HEK293 (cell line): ENCODE measurements around the gene PIEZO1.

Source experiments
- CTCF ChIA-PET: fragments of 350-600 bp; formaldehyde crosslinking; extraction: SDS; loops from one replicate; lab custom pipeline; 2021; ENCODE audit warnings: antibody characterized with exemption; lab: Yijun Ruan, JAX
- POLR2A ChIA-PET: fragments of 300-600 bp; formaldehyde crosslinking; extraction: SDS; loops from one replicate; lab custom pipeline; 2020; ENCODE audit warnings: antibody characterized with exemption, inconsistent platforms; lab: Yijun Ruan, JAX
- H3K27ac ChIP-seq: fragments of 200-500 bp; sonication (Bioruptor generic); 2 replicates; pipeline ENCODE4 v1.5.1; 2014; ENCODE audit warnings: low read depth, low read length, control low read depth, inconsistent platforms; ENCODE audit errors: extremely low read depth
- H3K36me3 ChIP-seq, 2 experiments: fragments of 200-500 bp in 1 of 2; sonication (Bioruptor generic) in 1 of 2; 1 replicate in 1 of 2; 2 replicates in 1 of 2; pipeline ENCODE4 v1.5.1; 2014 to 2017; ENCODE audit warnings: inconsistent platforms in 2 of 2, low read length in 2 of 2; ENCODE audit not compliant: control insufficient read depth in 2 of 2, insufficient read depth in 1 of 2
- H3K4me1 ChIP-seq: fragments of 200-500 bp; sonication (Bioruptor generic); 2 replicates; pipeline ENCODE4 v1.5.1; 2014; ENCODE audit warnings: mild to moderate bottlenecking, low read length, inconsistent platforms; ENCODE audit not compliant: control insufficient read depth, insufficient read depth
- H3K4me3 ChIP-seq: 2 replicates; pipeline ENCODE4 v1.5.1; 2011; ENCODE audit warnings: low read depth, mild to moderate bottlenecking, control low read depth, low read length, moderate library complexity
- H3K9me3 ChIP-seq: fragments of 200-500 bp; sonication (Bioruptor generic); 2 replicates; pipeline ENCODE4 v1.5.1; 2014; ENCODE audit warnings: low read depth, low read length, inconsistent platforms; ENCODE audit not compliant: control insufficient read depth, insufficient read depth
- KLF8 ChIP-seq: fragments of 450-650 bp; formaldehyde crosslinking; IDR thresholded peaks from 2 replicates; pipeline ENCODE4 v1.5.1; 2016; ENCODE audit warnings: missing biosample characterization, missing genetic modification characterization
- ZNF37A ChIP-seq: fragments of 450-650 bp; IDR thresholded peaks from 2 replicates; pipeline ENCODE4 v1.5.1; 2018; ENCODE audit warnings: missing biosample characterization, missing genetic modification characterization
- ZNF473 ChIP-seq: fragments of 450-650 bp; formaldehyde crosslinking; IDR thresholded peaks from 2 replicates; pipeline ENCODE4 v1.5.1; 2017; ENCODE audit warnings: missing biosample characterization, missing genetic modification characterization
- ZNF501 ChIP-seq: fragments of 450-650 bp; formaldehyde crosslinking; IDR thresholded peaks from 2 replicates; pipeline ENCODE4 v1.5.1; 2016; ENCODE audit warnings: missing biosample characterization, missing genetic modification characterization
- ZNF600 ChIP-seq: fragments of 450-650 bp; formaldehyde crosslinking; IDR thresholded peaks from 2 replicates; pipeline ENCODE4 v1.5.1; 2016; ENCODE audit warnings: missing biosample characterization, missing genetic modification characterization
- ZNF626 ChIP-seq: fragments of 450-650 bp; sonication (Bioruptor Pico); formaldehyde crosslinking; IDR thresholded peaks from 2 replicates; pipeline ENCODE4 v1.5.1; 2018; ENCODE audit warnings: missing biosample characterization, missing genetic modification characterization, inconsistent platforms
- ZNF677 ChIP-seq: fragments of 450-650 bp; IDR thresholded peaks from 2 replicates; pipeline ENCODE4 v1.5.0; 2018; ENCODE audit warnings: missing biosample characterization, mild to moderate bottlenecking, missing genetic modification characterization, moderate library complexity
- ZNF792 ChIP-seq: fragments of 450-650 bp; formaldehyde crosslinking; IDR thresholded peaks from 2 replicates; pipeline ENCODE4 v1.5.1; 2016; ENCODE audit warnings: missing biosample characterization, missing genetic modification characterization
- TF ChIP-seq, protein P1 (sequence below): fragments of 450-650 bp; formaldehyde crosslinking; optimal IDR thresholded peaks from 2 replicates; pipeline ENCODE3; 2016; ENCODE audit warnings: missing biosample characterization, mild to moderate bottlenecking, missing genetic modification characterization
- TF ChIP-seq, protein P2 (sequence below): fragments of 450-650 bp; formaldehyde crosslinking; IDR thresholded peaks from 2 replicates; pipeline ENCODE4 v1.5.1; 2016; ENCODE audit warnings: missing biosample characterization, missing genetic modification characterization
- TF ChIP-seq, protein P3 (sequence below): fragments of 450-650 bp; formaldehyde crosslinking; IDR thresholded peaks from 2 replicates; pipeline ENCODE4 v1.5.1; 2016; ENCODE audit warnings: missing biosample characterization, missing genetic modification characterization
- TF ChIP-seq, protein P4 (sequence below): fragments of 450-650 bp; formaldehyde crosslinking; IDR thresholded peaks from 2 replicates; pipeline ENCODE4 v1.5.1; 2016; ENCODE audit warnings: missing biosample characterization, missing genetic modification characterization
- TF ChIP-seq, protein P5 (sequence below): fragments of 450-650 bp; formaldehyde crosslinking; IDR thresholded peaks from 2 replicates; pipeline ENCODE4 v1.5.1; 2016; ENCODE audit warnings: missing biosample characterization, missing genetic modification characterization, low read depth
- TF ChIP-seq, protein P6 (sequence below): fragments of 450-650 bp; IDR thresholded peaks from 2 replicates; pipeline ENCODE4 v1.5.1; 2018; ENCODE audit warnings: missing biosample characterization, missing genetic modification characterization
- TF ChIP-seq, protein P7 (sequence below): fragments of 450-650 bp; formaldehyde crosslinking; IDR thresholded peaks from 2 replicates; pipeline ENCODE4 v1.5.1; 2016; ENCODE audit warnings: missing biosample characterization, missing genetic modification characterization, low read depth

PIEZO1 gene

DNA sequence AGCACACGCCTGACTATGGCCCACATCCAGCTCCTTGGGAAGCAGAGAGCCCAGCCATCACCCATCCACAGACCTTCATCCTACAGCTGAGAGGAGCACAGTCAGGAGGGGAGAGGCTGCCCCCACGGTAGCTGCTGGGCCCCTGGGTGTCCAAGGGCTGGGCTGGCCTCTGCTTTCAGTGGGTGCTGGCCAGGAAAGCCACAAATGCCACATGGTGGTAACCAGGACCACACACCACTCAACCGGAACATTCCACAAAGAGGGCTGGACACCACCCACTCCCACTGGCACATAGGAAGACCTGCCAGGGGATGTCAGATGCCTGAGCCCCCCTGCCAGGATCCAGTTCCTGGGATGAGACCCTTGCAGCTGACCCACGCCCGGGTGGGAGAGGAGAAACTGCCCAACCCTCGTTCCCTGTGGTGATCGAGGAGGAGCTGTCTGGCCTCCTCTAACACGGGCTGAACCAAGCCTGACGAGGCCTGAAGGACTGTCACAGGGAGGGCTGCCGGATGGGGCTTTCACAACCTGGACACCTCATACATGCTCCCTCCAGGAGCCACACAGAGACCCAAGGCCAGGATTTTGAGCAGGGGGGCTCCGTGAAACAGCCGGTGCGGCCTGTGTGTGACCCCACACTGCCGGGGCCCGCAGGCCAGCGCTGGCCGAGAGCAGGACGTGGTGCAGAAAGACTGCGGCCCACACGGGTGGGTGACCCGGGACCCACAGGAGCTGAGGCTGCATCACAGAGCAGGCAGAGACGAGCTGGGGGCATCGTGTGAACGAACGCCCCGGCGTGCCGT is 30.7 kb downstream of the PIEZO1 start:
- ChIA-PET CTCF (interaction anchor here (0.5 to 2.5 kb wide), 5 partner anchors 8 to 27 kb away, joined by 3 to 20 read pairs (median 4); no protein-coding TSS in a partner anchor), POLR2A (interaction anchor here (0.9 kb wide), 1 partner anchor 30 kb away, joined by 3 read pairs; no protein-coding TSS in a partner anchor)
- Histone ChIP-seq H3K4me1 (0 out of 2 replicates have a peak, but pooled peaks cover 2% of the 10 kb centered on the region), H3K27ac (0 out of 2 replicates have a peak overlapping the region, but pooled peaks have one; percentile 24), H3K4me3 (no peak overlapping the region), H3K36me3 (peaks cover 0 to 4% of the 10 kb centered on the region in 2 experiments; a peak in 1 of 3 replicates), H3K9me3 (no peaks in the 10 kb centered on the region)
- TF ChIP-seq, protein P1, sequence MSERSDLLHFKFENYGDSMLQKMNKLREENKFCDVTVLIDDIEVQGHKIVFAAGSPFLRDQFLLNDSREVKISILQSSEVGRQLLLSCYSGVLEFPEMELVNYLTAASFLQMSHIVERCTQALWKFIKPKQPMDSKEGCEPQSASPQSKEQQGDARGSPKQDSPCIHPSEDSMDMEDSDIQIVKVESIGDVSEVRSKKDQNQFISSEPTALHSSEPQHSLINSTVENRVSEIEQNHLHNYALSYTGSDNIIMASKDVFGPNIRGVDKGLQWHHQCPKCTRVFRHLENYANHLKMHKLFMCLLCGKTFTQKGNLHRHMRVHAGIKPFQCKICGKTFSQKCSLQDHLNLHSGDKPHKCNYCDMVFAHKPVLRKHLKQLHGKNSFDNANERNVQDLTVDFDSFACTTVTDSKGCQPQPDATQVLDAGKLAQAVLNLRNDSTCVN (tag by site-specific recombination) = no peak
- no peak for TF ChIP-seq ZNF792 (tag by site-specific recombination)
- TF ChIP-seq ZNF677 (tag by site-specific recombination) = no peak
- TF ChIP-seq ZNF626 (tag by site-specific recombination) = no peak
- TF ChIP-seq, protein P2, sequence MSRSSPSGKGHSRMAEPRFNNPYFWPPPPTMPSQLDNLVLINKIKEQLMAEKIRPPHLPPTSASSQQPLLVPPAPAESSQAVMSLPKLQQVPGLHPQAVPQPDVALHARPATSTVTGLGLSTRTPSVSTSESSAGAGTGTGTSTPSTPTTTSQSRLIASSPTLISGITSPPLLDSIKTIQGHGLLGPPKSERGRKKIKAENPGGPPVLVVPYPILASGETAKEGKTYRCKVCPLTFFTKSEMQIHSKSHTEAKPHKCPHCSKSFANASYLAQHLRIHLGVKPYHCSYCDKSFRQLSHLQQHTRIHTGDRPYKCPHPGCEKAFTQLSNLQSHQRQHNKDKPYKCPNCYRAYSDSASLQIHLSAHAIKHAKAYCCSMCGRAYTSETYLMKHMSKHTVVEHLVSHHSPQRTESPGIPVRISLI (tag by site-specific recombination) = no peak
- TF ChIP-seq, protein P3, sequence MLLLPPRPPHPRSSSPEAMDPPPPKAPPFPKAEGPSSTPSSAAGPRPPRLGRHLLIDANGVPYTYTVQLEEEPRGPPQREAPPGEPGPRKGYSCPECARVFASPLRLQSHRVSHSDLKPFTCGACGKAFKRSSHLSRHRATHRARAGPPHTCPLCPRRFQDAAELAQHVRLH = no peak
- no peak for TF ChIP-seq ZNF501 (tag by site-specific recombination)
- no peak for TF ChIP-seq ZNF600 (tag by site-specific recombination)
- TF ChIP-seq ZNF473 = no peak
- TF ChIP-seq, protein P4, sequence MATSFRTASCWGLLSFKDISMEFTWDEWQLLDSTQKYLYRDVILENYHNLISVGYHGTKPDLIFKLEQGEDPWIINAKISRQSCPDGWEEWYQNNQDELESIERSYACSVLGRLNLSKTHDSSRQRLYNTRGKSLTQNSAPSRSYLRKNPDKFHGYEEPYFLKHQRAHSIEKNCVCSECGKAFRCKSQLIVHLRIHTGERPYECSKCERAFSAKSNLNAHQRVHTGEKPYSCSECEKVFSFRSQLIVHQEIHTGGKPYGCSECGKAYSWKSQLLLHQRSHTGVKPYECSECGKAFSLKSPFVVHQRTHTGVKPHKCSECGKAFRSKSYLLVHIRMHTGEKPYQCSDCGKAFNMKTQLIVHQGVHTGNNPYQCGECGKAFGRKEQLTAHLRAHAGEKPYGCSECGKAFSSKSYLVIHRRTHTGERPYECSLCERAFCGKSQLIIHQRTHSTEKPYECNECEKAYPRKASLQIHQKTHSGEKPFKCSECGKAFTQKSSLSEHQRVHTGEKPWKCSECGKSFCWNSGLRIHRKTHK (tag by site-specific recombination) = no peak
- TF ChIP-seq, protein P5, sequence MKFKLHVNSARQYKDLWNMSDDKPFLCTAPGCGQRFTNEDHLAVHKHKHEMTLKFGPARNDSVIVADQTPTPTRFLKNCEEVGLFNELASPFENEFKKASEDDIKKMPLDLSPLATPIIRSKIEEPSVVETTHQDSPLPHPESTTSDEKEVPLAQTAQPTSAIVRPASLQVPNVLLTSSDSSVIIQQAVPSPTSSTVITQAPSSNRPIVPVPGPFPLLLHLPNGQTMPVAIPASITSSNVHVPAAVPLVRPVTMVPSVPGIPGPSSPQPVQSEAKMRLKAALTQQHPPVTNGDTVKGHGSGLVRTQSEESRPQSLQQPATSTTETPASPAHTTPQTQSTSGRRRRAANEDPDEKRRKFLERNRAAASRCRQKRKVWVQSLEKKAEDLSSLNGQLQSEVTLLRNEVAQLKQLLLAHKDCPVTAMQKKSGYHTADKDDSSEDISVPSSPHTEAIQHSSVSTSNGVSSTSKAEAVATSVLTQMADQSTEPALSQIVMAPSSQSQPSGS = no peak
- TF ChIP-seq KLF8 (tag by site-specific recombination) = no peak
- TF ChIP-seq, protein P6, sequence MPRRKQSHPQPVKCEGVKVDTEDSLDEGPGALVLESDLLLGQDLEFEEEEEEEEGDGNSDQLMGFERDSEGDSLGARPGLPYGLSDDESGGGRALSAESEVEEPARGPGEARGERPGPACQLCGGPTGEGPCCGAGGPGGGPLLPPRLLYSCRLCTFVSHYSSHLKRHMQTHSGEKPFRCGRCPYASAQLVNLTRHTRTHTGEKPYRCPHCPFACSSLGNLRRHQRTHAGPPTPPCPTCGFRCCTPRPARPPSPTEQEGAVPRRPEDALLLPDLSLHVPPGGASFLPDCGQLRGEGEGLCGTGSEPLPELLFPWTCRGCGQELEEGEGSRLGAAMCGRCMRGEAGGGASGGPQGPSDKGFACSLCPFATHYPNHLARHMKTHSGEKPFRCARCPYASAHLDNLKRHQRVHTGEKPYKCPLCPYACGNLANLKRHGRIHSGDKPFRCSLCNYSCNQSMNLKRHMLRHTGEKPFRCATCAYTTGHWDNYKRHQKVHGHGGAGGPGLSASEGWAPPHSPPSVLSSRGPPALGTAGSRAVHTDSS (tag by site-specific recombination) = no peak
- no peak for TF ChIP-seq ZNF37A
- TF ChIP-seq, protein P7, sequence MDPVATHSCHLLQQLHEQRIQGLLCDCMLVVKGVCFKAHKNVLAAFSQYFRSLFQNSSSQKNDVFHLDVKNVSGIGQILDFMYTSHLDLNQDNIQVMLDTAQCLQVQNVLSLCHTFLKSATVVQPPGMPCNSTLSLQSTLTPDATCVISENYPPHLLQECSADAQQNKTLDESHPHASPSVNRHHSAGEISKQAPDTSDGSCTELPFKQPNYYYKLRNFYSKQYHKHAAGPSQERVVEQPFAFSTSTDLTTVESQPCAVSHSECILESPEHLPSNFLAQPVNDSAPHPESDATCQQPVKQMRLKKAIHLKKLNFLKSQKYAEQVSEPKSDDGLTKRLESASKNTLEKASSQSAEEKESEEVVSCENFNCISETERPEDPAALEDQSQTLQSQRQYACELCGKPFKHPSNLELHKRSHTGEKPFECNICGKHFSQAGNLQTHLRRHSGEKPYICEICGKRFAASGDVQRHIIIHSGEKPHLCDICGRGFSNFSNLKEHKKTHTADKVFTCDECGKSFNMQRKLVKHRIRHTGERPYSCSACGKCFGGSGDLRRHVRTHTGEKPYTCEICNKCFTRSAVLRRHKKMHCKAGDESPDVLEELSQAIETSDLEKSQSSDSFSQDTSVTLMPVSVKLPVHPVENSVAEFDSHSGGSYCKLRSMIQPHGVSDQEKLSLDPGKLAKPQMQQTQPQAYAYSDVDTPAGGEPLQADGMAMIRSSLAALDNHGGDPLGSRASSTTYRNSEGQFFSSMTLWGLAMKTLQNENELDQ (tag by site-specific recombination) = no peak
